SU-DHL-6 (cell line): ENCODE results near the gene PLXND1.

ENCODE experiments used
- H2AFZ ChIP-seq: fragments of 200-600 bp; sonication (generic); 2 replicates; pipeline ENCODE4 v1.6.1; 2014; ENCODE audit warnings: low read depth, mild to moderate bottlenecking, moderate library complexity, mixed read lengths, antibody characterized with exemption, low read length; ENCODE audit not compliant: severe bottlenecking
- H3F3A ChIP-seq: fragments of 200-600 bp; shearing (Covaris generic); 2 replicates; pipeline ENCODE4 v1.6.0; 2016; ENCODE audit warnings: antibody characterized with exemption, mild to moderate bottlenecking; ENCODE audit not compliant: insufficient read depth
- H3K27ac ChIP-seq: fragments of 200-600 bp; sonication (generic); 2 replicates; pipeline ENCODE4 v1.5.1; 2016; ENCODE audit warnings: low read depth, mild to moderate bottlenecking, low read length, moderate library complexity, mixed read lengths
- H3K27me3 ChIP-seq: fragments of 200-600 bp; sonication (generic), shearing (Covaris generic); 2 replicates; pipeline ENCODE4 v1.6.0; 2014; ENCODE audit warnings: mild to moderate bottlenecking, low read length
- H3K36me3 ChIP-seq: fragments of 200-600 bp; sonication (generic); 2 replicates; pipeline ENCODE4 v1.6.1; 2014; ENCODE audit warnings: mild to moderate bottlenecking, low read length, mixed read lengths
- H3K4me2 ChIP-seq: fragments of 300-600, 200-600 bp; shearing (Covaris generic), sonication (generic); 2 replicates; pipeline ENCODE4 v1.6.0; 2014; ENCODE audit warnings: low read length, low read depth, mild to moderate bottlenecking; ENCODE audit not compliant: poor library complexity, severe bottlenecking
- H3K4me3 ChIP-seq: fragments of 200-600 bp; sonication (generic); 2 replicates; pipeline ENCODE4 v1.5.1; 2014; ENCODE audit warnings: antibody characterized with exemption, low read length, mild to moderate bottlenecking, mixed read lengths; ENCODE audit not compliant: insufficient read depth, poor library complexity, severe bottlenecking
- H3K79me2 ChIP-seq: fragments of 200-600 bp; sonication (generic); 2 replicates; pipeline ENCODE4 v1.6.1; 2014; ENCODE audit warnings: mild to moderate bottlenecking, low read length, moderate library complexity; ENCODE audit not compliant: insufficient read depth
- H3K9ac ChIP-seq: fragments of 200-600 bp; sonication (generic); 2 replicates; pipeline ENCODE4 v1.7.0; 2014; ENCODE audit warnings: mild to moderate bottlenecking, low read length
- H3K9me2 ChIP-seq: fragments of 200-600 bp; sonication (generic); replicated peaks from 2 replicates; pipeline ENCODE4 v1.6.1; 2014; ENCODE audit warnings: low read length; ENCODE audit not compliant: insufficient read depth
- H3K9me3 ChIP-seq: fragments of 200-600 bp; sonication (generic); 2 replicates; pipeline ENCODE4 v1.6.1; 2014; ENCODE audit warnings: low read length, mixed read lengths; ENCODE audit not compliant: insufficient read depth
- H4K20me1 ChIP-seq: fragments of 200-600 bp; sonication (generic); 2 replicates; pipeline ENCODE4 v1.6.1; 2014; ENCODE audit warnings: low read depth, mild to moderate bottlenecking, antibody characterized with exemption, low read length, moderate library complexity, mixed read lengths
- EZH2phosphoT487 ChIP-seq: fragments of 200-600 bp; sonication (generic), shearing (Covaris generic); conservative IDR thresholded peaks from 2 replicates; pipeline ENCODE4 v1.6.1; 2018; ENCODE audit warnings: mild to moderate bottlenecking, antibody characterized with exemption, low read length, moderate library complexity, mixed read lengths
- TF ChIP-seq, protein P1 (sequence below): fragments of 200-600 bp; sonication (generic); IDR thresholded peaks from one replicate; pipeline ENCODE4 v1.5.1; 2017; ENCODE audit warnings: antibody characterized with exemption, mild to moderate bottlenecking, low read length, moderate library complexity; ENCODE audit not compliant: insufficient read depth, poor library complexity, severe bottlenecking

Gene PLXND1

DNA sequence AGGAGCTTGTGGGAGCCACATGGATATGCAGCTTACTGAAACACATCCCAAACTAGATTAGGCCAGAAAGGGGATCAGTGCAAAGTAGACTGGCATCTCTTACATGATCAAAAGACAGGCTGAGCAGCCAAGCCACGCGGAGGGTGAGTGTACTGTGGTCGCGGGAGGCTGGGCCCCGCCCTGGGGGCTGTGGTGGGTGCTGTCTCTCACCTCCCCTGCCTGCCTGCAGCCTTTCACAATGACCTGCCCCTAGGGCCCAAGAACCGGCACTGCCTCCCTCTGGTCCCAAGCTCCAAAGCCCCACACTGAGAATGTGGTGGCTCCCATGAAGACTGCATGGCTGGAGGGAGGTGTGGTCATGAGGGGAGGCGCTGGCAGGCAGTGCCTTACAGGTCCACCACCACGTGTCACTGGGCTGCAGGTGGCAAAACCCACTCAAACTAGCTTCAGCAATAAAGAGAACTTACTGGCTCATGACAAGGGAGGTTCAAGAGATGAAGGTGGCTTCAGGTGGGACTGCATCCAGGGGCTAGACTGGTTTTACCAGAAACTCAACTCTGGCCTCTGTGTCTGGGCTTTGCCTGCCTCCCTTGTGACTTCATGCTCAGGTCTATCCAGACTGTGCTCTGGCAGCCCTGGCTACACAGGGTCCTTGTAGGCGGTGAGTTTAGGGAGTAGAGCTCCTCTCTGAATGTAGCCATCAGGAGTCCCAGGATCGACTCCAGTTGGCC lies 27.4 kb upstream of the PLXND1 start:
- Histone ChIP-seq H3K9me3 (no peaks in the 10 kb centered on the region; the same call in 1 of the 2 replicates), H3K4me3 (no peak overlapping the region), H3K27ac (no peak overlapping the region), H3K27me3 (no peaks in the 10 kb centered on the region), H3K4me2 (no peak overlapping the region), H3K9ac (no peak overlapping the region), H3K9me2 (no peaks in the 10 kb centered on the region), H2AFZ (no peak overlapping the region), H3F3A (no peaks in the 10 kb centered on the region), H3K79me2 (no peaks in the 10 kb centered on the region), H3K36me3 (no peaks in the 10 kb centered on the region), H4K20me1 (no peaks in the 10 kb centered on the region)
- no peak for TF ChIP-seq EZH2phosphoT487
- TF ChIP-seq, protein P1, sequence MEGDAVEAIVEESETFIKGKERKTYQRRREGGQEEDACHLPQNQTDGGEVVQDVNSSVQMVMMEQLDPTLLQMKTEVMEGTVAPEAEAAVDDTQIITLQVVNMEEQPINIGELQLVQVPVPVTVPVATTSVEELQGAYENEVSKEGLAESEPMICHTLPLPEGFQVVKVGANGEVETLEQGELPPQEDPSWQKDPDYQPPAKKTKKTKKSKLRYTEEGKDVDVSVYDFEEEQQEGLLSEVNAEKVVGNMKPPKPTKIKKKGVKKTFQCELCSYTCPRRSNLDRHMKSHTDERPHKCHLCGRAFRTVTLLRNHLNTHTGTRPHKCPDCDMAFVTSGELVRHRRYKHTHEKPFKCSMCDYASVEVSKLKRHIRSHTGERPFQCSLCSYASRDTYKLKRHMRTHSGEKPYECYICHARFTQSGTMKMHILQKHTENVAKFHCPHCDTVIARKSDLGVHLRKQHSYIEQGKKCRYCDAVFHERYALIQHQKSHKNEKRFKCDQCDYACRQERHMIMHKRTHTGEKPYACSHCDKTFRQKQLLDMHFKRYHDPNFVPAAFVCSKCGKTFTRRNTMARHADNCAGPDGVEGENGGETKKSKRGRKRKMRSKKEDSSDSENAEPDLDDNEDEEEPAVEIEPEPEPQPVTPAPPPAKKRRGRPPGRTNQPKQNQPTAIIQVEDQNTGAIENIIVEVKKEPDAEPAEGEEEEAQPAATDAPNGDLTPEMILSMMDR = no peak

DNA sequence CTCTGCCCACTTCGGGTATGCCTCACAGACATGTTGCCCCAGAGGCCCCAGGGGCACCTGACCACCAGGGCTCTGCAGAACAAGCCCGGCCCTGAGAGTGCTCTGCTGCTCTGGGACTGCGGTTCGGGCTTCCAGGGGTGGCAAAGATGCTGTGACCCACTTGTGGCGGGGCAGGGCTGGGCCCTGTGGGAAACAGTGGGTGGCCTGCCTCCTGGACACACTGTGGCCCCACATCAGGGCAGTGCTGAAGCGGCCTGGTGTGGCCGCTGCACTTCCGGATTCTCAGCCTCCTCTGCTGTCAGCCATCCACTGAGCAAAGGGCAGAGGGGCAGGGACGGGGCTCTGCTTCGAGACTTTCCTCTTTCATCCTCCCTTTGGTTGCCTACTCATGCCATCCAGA lies 26.5 kb upstream of the PLXND1 start:
- Histone ChIP-seq H3K9me3 (no peaks in the 10 kb centered on the region; the same call in 1 of the 2 replicates), H3F3A (no peaks in the 10 kb centered on the region), H3K36me3 (no peaks in the 10 kb centered on the region), H2AFZ (no peak overlapping the region), H3K27ac (no peak overlapping the region), H4K20me1 (no peaks in the 10 kb centered on the region), H3K9ac (no peak overlapping the region), H3K9me2 (no peaks in the 10 kb centered on the region), H3K4me2 (no peak overlapping the region), H3K79me2 (no peaks in the 10 kb centered on the region), H3K4me3 (no peak overlapping the region), H3K27me3 (no peaks in the 10 kb centered on the region)
- TF ChIP-seq, protein P1 = no peak
- no peak for TF ChIP-seq EZH2phosphoT487

DNA sequence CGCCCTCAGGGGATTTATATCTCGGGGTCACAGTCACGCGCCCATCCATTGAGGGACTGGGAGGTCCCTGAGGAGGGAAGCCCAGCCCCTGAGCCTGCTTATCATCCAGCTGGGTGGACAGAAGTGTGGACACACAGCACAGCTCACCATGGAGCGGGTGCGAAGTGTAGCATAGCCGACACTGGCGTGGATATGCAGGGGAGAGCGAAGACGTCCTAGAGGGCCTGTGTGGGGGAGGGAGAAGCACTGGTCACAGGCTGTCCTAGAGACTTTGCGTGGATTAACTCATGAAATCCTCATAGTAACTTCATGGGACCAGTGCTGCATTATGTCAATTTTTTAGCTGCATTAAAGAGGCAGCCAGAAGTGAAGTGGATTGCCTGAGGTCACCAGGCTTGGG lies 26.1 kb upstream of the PLXND1 start:
- Histone ChIP-seq H3K4me2 (no peak overlapping the region), H3F3A (no peaks in the 10 kb centered on the region), H3K9ac (no peak overlapping the region), H2AFZ (no peak overlapping the region), H3K4me3 (no peak overlapping the region), H3K27me3 (no peaks in the 10 kb centered on the region), H3K9me2 (no peaks in the 10 kb centered on the region), H3K79me2 (no peaks in the 10 kb centered on the region), H4K20me1 (no peaks in the 10 kb centered on the region), H3K9me3 (no peaks in the 10 kb centered on the region; the same call in 1 of the 2 replicates), H3K36me3 (no peaks in the 10 kb centered on the region), H3K27ac (no peak overlapping the region)
- TF ChIP-seq, protein P1 = no peak
- no peak for TF ChIP-seq EZH2phosphoT487
